AG20443 (cell line): Measurements from ENCODE around the gene ATPAF2.

Source experiments
- DNase-seq: peaks from one replicate; pipeline ENCODE4 v3.0.0; 2012; ENCODE audit warnings: low spot score, mixed read lengths

Gene ATPAF2

GRCh38 chr17:18039535-18040260 is 730 bp upstream of the ATPAF2 start:
- peak; percentile 64 for DNase-seq

GRCh38 chr17:18038149-18038850 is 668 bp downstream of the ATPAF2 start:
- DNase-seq = no peak

GRCh38 chr17:18037486-18037885 is 1.5 kb downstream of the ATPAF2 start:
- no peak for DNase-seq

- DNase-seq = no peak
Observed at GRCh38 chr17:18035704-18036103, 3.3 kb downstream of the ATPAF2 start.

GRCh38 chr17:18033442-18034099 is 5.4 kb downstream of the ATPAF2 start:
- DNase-seq = peak; percentile 81

- DNase-seq = no peak
Observed at GRCh38 chr17:18031955-18032354, 7.0 kb downstream of the ATPAF2 start.

- DNase-seq = no peak
Observed at GRCh38 chr17:18028952-18029540, 9.9 kb downstream of the ATPAF2 start.

GRCh38 chr17:18028114-18028951 is 10.6 kb downstream of the ATPAF2 start:
- no peak for DNase-seq

- no peak for DNase-seq
Observed at GRCh38 chr17:18027280-18027679, 11.7 kb downstream of the ATPAF2 start.

- DNase-seq = peak; percentile 87
Observed at GRCh38 chr17:18025945-18026776, 12.8 kb downstream of the ATPAF2 start.

GRCh38 chr17:18025241-18025944 is 13.6 kb downstream of the ATPAF2 start:
- DNase-seq = peak; percentile 75

- DNase-seq = no peak
Observed at GRCh38 chr17:18021372-18021771, 17.6 kb downstream of the ATPAF2 start.

- no peak for DNase-seq
Observed at GRCh38 chr17:18020971-18021370, 18.0 kb downstream of the ATPAF2 start.

- DNase-seq = no peak
Observed at GRCh38 chr17:18019838-18020154, 19.2 kb downstream of the ATPAF2 start.

GRCh38 chr17:18018411-18018921 is 20.5 kb downstream of the ATPAF2 start:
- no peak for DNase-seq

GRCh38 chr17:18017958-18018357 is 21.0 kb downstream of the ATPAF2 start:
- DNase-seq = no peak

- DNase-seq = no peak
Observed at GRCh38 chr17:18016426-18016825, 22.5 kb downstream of the ATPAF2 start.

GRCh38 chr17:18015593-18015992 is 23.4 kb downstream of the ATPAF2 start:
- no peak for DNase-seq

GRCh38 chr17:18014006-18014405 is 25.0 kb downstream of the ATPAF2 start:
- DNase-seq = no peak

- DNase-seq = no peak
Observed at GRCh38 chr17:18011286-18011685, 27.7 kb downstream of the ATPAF2 start.
